Glomerular visceral epithelial cell (primary cell): Measurements from ENCODE around the gene SMG6.
"Not testable (repeated sequence)": the region's sequence is repeated elsewhere in the genome, so short reads cannot be mapped to it uniquely, and the experiment has no call there.

Source experiments
- DNase-seq: peaks from one replicate; pipeline ENCODE4 v3.0.0-alpha.2; 2016; ENCODE audit errors: extremely low spot score

The SMG6 gene

GRCh38 chr17:2144701-2145100 lies 158.9 kb downstream of the SMG6 start:
- DNase-seq = no peak

DNA sequence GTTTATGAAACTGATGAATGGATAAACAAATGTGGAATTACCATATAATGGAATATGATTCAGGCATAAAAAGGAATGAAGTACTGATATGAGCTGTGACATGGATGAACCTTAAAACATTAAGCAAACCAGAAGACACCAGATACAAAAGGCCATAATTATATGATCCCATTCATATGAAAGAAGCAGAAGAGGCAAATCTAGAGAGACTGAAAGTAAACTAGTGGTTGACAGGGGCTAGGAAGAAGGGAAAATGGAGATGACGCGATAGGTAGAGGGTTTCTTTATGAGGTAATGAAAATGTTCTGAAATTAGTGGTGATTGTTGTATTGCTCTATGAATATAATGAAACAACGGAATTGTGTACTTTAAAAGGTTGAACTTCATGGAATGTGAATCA lies 160.3 kb downstream of the SMG6 start:
- no peak for DNase-seq

DNA sequence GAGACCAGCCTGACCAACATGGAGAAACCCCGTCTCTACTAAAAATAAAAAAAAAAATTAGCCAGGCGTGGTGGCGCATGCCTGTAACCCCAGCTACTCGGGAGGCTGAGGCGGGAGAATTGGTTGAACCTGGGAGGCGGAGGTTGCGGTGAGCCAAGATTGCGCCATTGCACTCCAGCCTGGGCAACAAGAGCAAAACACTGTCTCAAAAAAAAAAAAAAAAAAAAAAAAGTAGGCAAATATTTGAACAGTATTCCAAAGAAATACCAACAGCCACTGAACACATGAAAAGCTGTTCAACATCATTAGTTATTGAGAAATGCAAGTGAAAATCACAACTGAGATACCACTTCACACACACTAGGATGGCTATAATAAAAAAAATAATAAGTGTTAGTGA lies 160.9 kb downstream of the SMG6 start:
- DNase-seq = not testable (repeated sequence)

GRCh38 chr17:2140683-2141082 lies 162.9 kb downstream of the SMG6 start:
- DNase-seq = no peak

GRCh38 chr17:2138761-2139160 lies 164.8 kb downstream of the SMG6 start:
- DNase-seq = peak; percentile 18

DNA sequence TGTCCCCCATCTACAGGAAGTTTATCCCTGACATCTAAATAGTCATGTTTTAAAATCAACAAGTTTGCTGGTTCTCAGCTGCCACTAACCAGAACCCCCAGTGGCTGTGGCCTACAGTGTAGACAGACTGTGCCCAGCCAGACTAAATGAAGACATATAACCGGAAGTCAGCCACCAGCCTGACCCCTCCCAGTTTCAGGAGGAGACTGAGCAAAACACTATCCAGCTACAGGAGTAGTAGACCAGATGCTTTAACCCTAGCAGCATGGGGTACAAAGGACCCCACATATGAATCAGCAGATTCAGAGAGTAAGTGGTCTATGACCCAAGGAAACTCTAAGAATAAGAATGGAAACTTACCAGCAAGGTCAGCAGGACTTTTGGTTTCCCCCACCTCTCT lies 165.3 kb downstream of the SMG6 start:
- DNase-seq = peak; percentile 15

DNA sequence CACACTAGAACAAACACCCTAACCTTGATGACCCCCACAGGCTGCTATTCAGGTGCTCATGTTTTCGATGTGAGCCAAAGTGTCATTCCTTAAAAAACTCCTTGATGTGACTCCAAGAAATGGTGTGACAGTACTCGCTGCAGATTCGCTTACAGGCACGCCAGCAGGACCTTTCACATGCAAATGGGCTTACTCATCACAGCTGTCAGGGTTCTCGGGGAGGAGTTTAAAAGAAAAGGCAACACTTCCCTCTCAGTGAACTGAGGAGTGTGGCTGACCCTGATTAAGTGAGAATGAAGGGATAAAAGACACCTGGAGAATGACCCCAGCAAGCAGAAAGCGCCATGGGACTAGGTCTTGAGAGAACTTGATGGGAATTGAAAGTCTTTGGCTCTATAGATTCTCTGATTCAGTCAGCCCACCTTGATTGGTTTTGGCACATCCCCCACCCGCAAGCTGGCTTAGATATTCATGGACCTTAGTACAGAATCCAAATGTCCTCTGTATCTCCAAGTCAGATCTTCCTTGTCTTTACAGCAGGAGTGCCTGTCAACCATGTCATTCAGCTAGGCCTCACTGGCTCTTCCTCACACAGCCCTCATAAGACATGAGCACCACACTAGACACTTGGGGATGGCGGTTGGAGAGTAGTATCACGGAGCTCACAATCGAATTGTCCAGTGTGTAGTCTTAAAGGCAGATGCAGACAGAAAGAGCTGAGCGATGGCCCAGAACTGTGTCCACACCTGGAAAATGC lies 166.1 kb downstream of the SMG6 start:
- peak; percentile 57 for DNase-seq

DNA sequence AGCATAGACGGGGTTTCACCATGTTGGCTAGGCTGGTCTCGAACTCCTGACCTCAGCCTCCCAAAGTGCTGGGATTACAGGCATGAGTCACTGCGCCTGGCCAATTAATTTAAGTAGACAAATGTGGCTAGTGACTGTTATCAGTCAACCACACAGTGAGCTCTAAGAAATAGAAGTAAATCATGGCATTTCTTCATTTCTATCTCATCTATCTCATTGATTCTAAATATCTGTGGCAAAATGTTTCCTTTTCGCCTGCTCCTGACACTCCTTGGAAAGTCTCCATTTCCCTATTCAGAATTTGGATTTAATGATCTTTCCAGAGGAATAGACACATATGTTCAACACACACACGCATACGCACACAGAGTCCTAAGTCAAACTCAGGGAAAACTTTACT lies 167.3 kb downstream of the SMG6 start:
- DNase-seq = no peak

DNA sequence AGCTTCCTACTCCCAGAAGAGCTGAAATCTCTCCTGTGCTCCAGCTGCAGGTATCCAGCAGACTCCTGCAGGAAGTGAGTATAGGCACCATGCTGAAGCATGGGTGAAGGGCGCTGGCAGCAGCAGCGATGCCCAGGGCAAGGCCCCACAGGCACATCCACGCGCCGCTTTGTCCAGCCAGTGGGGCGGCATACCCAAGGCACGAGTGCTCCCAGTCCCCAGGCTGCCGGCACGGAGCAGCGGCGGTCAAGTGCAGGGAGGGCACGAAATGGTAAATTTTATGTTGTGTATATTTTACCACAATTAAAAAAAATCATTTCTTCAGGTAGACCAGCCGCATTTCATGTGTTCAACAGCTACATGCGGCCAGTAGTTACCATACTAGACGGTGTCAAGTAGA lies 175.6 kb downstream of the SMG6 start:
- DNase-seq = no peak

- DNase-seq = no peak
Measured at GRCh38 chr17:2125013-2125535, 178.5 kb downstream of the SMG6 start.

GRCh38 chr17:2124391-2124790 lies 179.2 kb downstream of the SMG6 start:
- DNase-seq = no peak

DNA sequence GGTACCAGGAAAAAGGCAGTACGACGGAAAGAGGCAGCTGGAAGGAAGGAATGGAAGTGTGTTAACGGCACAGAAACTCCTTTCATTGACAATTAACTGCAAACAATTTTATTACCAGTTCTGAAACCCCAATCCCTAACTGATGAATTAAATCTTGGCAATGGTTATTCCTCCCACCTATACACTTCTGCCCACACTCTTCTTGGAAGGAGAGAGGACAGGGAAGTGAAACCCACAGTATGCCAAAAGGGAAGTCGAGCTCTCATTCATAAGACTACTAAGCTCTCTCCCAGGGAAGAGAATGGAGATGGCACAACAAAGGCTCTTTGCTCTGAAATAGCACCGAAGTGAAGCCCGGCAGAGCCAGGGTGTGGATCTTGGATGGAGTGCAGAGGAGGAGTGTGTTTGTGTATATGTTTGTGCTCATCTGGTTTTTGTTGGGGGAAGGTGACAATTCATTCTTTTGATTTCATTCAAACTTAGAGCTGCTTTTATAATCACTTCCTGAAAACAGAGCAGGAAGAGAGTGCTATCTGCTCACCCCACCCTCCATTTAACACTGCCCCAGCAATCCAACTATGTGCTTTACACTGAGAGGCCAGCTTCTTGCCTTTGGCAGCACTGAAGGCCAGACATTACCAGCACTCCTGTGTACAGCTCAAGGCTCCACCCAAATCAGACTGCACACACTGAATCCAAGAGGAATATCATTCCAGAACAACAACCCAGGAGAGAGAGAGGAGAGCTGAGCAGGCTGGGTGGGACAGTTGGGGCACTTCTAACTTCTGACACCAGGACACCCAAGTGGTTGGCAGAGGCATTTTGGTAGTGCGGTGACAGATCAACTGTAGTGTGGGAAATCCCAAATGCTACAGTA lies 180.0 kb downstream of the SMG6 start:
- DNase-seq = no peak

DNA sequence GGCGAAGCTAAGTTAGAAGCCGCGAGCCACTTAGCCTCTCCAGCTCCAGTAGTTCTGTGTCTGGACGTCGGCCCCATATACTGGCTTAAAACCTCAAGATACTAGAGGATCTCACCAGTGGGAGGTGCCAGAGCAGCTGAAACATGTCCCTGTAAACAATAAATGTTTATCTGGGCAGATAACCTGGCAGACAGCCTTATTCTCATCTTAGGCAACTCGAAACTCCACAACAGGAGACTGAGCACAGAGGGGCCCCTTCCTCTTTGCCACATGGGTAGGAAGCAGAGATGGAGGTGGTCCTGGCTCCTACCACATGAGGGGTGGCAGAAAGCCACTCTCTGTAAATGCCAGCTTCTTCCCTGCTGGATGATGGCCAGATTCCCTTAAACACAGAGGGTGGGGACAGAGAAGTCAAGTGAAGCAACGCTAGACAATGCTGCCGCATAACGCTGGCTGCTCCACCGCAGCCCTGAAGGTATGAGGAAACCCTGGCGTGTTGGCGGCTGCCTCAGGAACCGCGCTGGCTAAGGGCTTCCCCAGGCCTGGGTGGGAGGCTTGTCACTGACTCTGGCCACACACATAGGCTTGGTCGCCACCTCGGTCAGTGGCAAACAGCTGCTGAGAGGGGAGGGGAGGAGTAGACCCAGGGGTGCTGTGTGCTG lies 180.8 kb downstream of the SMG6 start:
- no peak for DNase-seq

DNA sequence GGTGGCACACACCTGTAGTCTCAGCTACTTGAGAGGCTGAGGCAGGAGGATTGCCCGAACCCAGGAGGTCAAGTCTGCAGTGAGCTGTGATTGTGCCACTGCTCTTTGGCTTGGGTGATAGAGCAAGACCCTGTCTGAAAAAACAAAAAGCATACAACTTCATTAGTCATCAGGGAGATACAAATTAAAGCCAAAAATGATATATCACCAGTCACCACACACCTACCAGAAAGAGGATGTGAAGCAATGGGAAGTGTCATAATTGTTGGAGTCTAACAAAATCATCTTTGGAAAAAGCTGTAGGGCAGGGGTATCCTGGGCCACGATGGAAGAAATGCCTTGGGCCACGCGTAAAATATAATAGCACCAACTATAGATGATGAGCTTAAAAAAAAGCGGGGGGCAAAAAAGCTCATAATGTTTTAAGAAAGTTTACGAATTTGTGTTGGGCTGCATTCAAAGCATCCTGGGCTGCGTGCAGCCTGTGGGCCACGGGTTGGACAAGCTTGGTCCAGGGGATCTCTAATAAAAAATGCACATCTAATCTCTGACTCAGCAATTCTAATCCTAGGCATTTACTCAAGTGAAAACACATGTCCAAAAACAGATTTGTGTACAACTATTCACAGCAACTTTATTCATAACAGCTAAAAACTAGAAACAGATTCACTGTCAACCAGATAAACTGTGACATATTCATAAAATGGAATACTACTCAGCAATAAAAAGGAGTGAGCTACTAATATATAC lies 182.8 kb downstream of the SMG6 start:
- DNase-seq = no peak

DNA sequence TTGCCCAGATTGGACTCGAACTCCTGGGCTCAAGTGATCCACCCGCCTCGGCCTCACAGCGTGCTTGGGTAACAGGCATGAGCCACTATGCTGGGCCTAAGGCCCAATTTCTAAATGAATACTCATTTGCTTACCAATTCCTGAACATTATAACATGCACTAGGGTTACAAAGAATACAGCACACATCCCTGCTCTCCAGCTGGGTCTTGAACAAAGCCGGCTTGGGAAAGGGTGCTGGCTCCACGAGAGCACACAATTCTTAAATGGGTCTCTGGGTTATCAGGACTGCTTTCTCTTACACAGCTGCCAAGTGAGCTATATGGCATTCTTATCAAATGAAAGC lies 190.3 kb downstream of the SMG6 start:
- no peak for DNase-seq

GRCh38 chr17:2111691-2112090 lies 191.9 kb downstream of the SMG6 start:
- peak; percentile 48 for DNase-seq

GRCh38 chr17:2110436-2110835 lies 193.1 kb downstream of the SMG6 start:
- no peak for DNase-seq

- DNase-seq = no peak
Measured at GRCh38 chr17:2108170-2108569, 195.4 kb downstream of the SMG6 start.

DNA sequence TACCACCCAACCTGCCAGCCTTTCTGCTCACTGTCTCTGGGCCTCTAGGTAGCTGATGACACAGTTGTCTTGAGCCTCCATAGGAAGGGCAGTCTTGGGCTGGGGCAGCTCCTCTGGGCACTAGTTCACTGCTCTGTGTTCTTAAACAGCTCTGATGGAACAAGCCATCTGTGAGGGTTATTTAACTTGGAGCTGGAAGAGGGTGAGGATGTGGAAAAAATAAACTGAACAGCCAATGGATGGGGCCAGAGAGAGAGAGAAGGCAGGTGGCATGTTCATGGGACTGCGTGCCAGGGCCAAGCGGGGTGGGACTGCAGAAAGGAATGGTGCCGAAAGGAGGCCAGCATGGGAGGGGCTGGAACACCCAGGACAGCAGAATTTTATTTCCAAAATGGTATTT lies 196.1 kb downstream of the SMG6 start:
- no peak for DNase-seq

GRCh38 chr17:2107050-2107449 lies 196.5 kb downstream of the SMG6 start:
- DNase-seq = no peak

GRCh38 chr17:2106308-2106955 lies 197.2 kb downstream of the SMG6 start:
- no peak for DNase-seq
